A549 (cell line): ENCODE measurements around the gene SPATA46. TPM values are rescaled to one million over a fixed set of nuclear protein-coding genes. Genes with fewer than 3 reads are reported as not detected.

Experiments
- ATAC-seq, 2 experiments: fragments of 200-7000 bp in 1 of 2; fragments of >200 bp in 1 of 2; cut with Nextera tagmentation in 1 of 2; cut with Tn5 transposase in 1 of 2; 3 replicates each; pipeline versions ENCODE4 v1.8.0 to v1.9.1; 2018 to 2020; ENCODE audit warnings: mild to moderate bottlenecking in 1 of 2, moderate library complexity in 1 of 2
- CTCF ChIA-PET: fragments of 300-600 bp; sonication (Branson Sonifier 250); formaldehyde crosslinking; extraction: SDS; loops from one replicate; lab custom pipeline; 2021; ENCODE audit warnings: antibody characterized with exemption, inconsistent platforms; lab: Yijun Ruan, JAX
- POLR2A ChIA-PET: fragments of 350-600 bp; formaldehyde crosslinking; extraction: SDS; loops from one replicate; lab custom pipeline; 2021; ENCODE audit warnings: antibody characterized with exemption, inconsistent platforms; lab: Yijun Ruan, JAX
- DNase-seq, 2 experiments: peaks; one replicate each; pipeline versions ENCODE4 v3.0.0 to v3.0.0-alpha.2; 2011 to 2016; ENCODE audit warnings: low read depth in 1 of 2, low spot score in 1 of 2
- FAIRE-seq: peaks from 2 replicates; lab custom pipeline; 2011; peaks lifted over from hg19 to GRCh38; lab: Jason Lieb, UNC
- H3K27ac ChIP-seq, 2 experiments: fragments of >200 bp; sonication (Bioruptor Twin); formaldehyde crosslinking; 3 replicates each; pipeline ENCODE4 v1.5.1; 2016 to 2017
- H3K4me1 ChIP-seq: fragments of >200 bp; sonication (Bioruptor Twin); formaldehyde crosslinking; 3 replicates; pipeline ENCODE4 v1.6.1; 2016
- H3K4me2 ChIP-seq: fragments of >200 bp; sonication (Bioruptor Twin); formaldehyde crosslinking; 3 replicates; pipeline ENCODE4 v1.6.1; 2016
- H3K4me3 ChIP-seq: fragments of >200 bp; sonication (Bioruptor Twin); formaldehyde crosslinking; 3 replicates; pipeline ENCODE4 v1.5.1; 2016
- H3K9me3 ChIP-seq: fragments of >200 bp; sonication (Bioruptor Twin); formaldehyde crosslinking; 3 replicates; pipeline ENCODE4 v1.6.1; 2016
- ATOH8 ChIP-seq: fragments of 250-450 bp; sonication (Bioruptor Pico); IDR thresholded peaks from 2 replicates; pipeline ENCODE4 v1.5.0; 2020; ENCODE audit warnings: low read depth, mild to moderate bottlenecking, moderate library complexity
- BCL3 ChIP-seq: fragments of >200 bp; sonication (Bioruptor Twin); formaldehyde crosslinking; IDR thresholded peaks from 3 replicates; pipeline ENCODE4 v1.6.1; 2016
- CBX2 ChIP-seq: fragments of 200-600 bp; sonication (generic); IDR thresholded peaks from 2 replicates; pipeline ENCODE4 v1.6.1; 2016; ENCODE audit warnings: low read depth, mild to moderate bottlenecking, borderline replicate concordance
- CHD4 ChIP-seq: fragments of 200-600 bp; sonication (generic); IDR thresholded peaks from 2 replicates; pipeline ENCODE4 v1.6.1; 2016; ENCODE audit warnings: antibody characterized with exemption, mild to moderate bottlenecking, borderline replicate concordance
- EHF ChIP-seq: fragments of 250-450 bp; sonication (Bioruptor Pico); IDR thresholded peaks from 2 replicates; pipeline ENCODE4 v1.5.0; 2020; ENCODE audit warnings: mild to moderate bottlenecking
- EHMT2 ChIP-seq: fragments of 200-600 bp; sonication (generic); IDR thresholded peaks from 2 replicates; pipeline ENCODE4 v1.6.1; 2016; ENCODE audit warnings: antibody characterized with exemption, low read depth, mild to moderate bottlenecking, moderate library complexity
- ESRRA ChIP-seq: fragments of 150-350 bp; IDR thresholded peaks from 2 replicates; pipeline ENCODE4 v1.6.1; 2014; ENCODE audit warnings: mild to moderate bottlenecking, low read length, borderline replicate concordance
- FOSB ChIP-seq: fragments of 250-450 bp; sonication (Bioruptor Pico); IDR thresholded peaks from 2 replicates; pipeline ENCODE4 v1.5.0; 2020; ENCODE audit warnings: mild to moderate bottlenecking, moderate library complexity
- HEYL ChIP-seq: fragments of 250-450 bp; sonication (Bioruptor Pico); IDR thresholded peaks from 2 replicates; pipeline ENCODE4 v1.8.0; 2021; ENCODE audit warnings: mild to moderate bottlenecking, moderate library complexity
- HOXB13 ChIP-seq: fragments of 250-450 bp; sonication (Bioruptor Pico); IDR thresholded peaks from 2 replicates; pipeline ENCODE4 v1.5.0; 2020; ENCODE audit warnings: low read depth, mild to moderate bottlenecking, moderate library complexity
- JUNB ChIP-seq: fragments of >200 bp; sonication (Bioruptor Twin); formaldehyde crosslinking; IDR thresholded peaks from 2 replicates; pipeline ENCODE4 v1.6.1; 2016
- MAFK ChIP-seq: fragments of 450-650 bp; IDR thresholded peaks from 2 replicates; pipeline ENCODE4 v1.6.1; 2014; ENCODE audit not compliant: partially characterized antibody
- POLR2AphosphoS2 ChIP-seq: conservative IDR thresholded peaks from 2 replicates; pipeline ENCODE4 v1.6.1; 2012; ENCODE audit warnings: low read length, improper control_type of control experiment, inconsistent platforms
- RAD21 ChIP-seq, 2 experiments: fragments of >200 bp in 1 of 2; sonication (Bioruptor Twin) in 1 of 2; formaldehyde crosslinking in 1 of 2; IDR thresholded peaks in 1 of 2; conservative IDR thresholded peaks in 1 of 2; 2 replicates in 1 of 2; 3 replicates in 1 of 2; pipeline ENCODE4 v1.6.1; 2012 to 2018; ENCODE audit warnings: inconsistent platforms in 1 of 2
- RCOR1 ChIP-seq: fragments of 150-350 bp; IDR thresholded peaks from 2 replicates; pipeline ENCODE4 v1.6.1; 2014; ENCODE audit warnings: antibody characterized with exemption, low read length, low read depth
- RNF2 ChIP-seq: fragments of 200-600 bp; sonication (generic); IDR thresholded peaks from 2 replicates; pipeline ENCODE4 v1.6.1; 2016; ENCODE audit warnings: low read depth, mild to moderate bottlenecking, antibody characterized with exemption, moderate library complexity, borderline replicate concordance
- TFCP2L1 ChIP-seq: fragments of 250-450 bp; sonication (Bioruptor Pico); IDR thresholded peaks from 2 replicates; pipeline ENCODE4 v1.5.0; 2021; ENCODE audit warnings: mild to moderate bottlenecking
- ZFP36 ChIP-seq: fragments of 450-650 bp; IDR thresholded peaks from 2 replicates; pipeline ENCODE4 v1.6.1; 2014; ENCODE audit warnings: borderline replicate concordance; ENCODE audit not compliant: partially characterized antibody
- ZNF302 ChIP-seq: fragments of 250-450 bp; sonication (Bioruptor Pico); IDR thresholded peaks from 2 replicates; pipeline ENCODE4 v1.9.0; 2021; ENCODE audit warnings: inconsistent platforms, mild to moderate bottlenecking, moderate library complexity
- WGBS: methylation state at CpG from one replicate; pipeline ENCODE4 v1.1.6; 2017; ENCODE audit errors: missing lambda C conversion rate; 5-methylcytosine and 5-hydroxymethylcytosine counted together
- polyA plus RNA-seq, 4 experiments: library from polyadenylated mRNA; depleted of rRNA in 3 of 4; stranded (reverse); fragments of >200 nt; fragmentation: RNase III in 1 of 4; extraction: RNeasy Plus Mini Kit Qiagen cat#74134 plus additional on column Dnase treatment in 1 of 4; gene quantifications; 2 replicates in 3 of 4; 3 replicates in 1 of 4; pipeline ENCODE4 v1.2.3, GENCODE V29; 2011 to 2017

SPATA46 gene
- polyA plus RNA-seq, 2 of the 4 experiments (the other 2 are of a cell fraction), result not detected

- Histone ChIP-seq H3K9me3 (no peaks in the 10 kb centered on the region), H3K4me3 (no peak overlapping the region), H3K27ac (no peak overlapping the region; a peak in 1 of 6 replicates)
- CTCF ChIA-PET, result interaction anchor here (0.9 to 1.0 kb wide), 2 partner anchors 10 to 331 kb away, joined by 3 read pairs; no protein-coding TSS in a partner anchor
- ATAC-seq (no peak), FAIRE-seq (no peak), DNase-seq (no peak)
- no peak for TF ChIP-seq RAD21 (conservative IDR thresholded peaks at IDR 0.05 in 1 of 2, IDR thresholded peaks at IDR 0.05 in 1 of 2)
- TF ChIP-seq, all 56 proteins: peak for 0
- POLR2A ChIA-PET, result no interaction called here
- 81% methylated on average over 20 of the region's 20 CpGs for WGBS
- Histone ChIP-seq H3K4me1 (peaks cover 3% of the 10 kb centered on the region; the same call in 2 of the 3 replicates), H3K4me2 (no peak overlapping the region)
These were observed 10.8 kb upstream of the SPATA46 start for GRCh38 chr1:162387226-162388082.

- Histone ChIP-seq H3K27ac (no peak overlapping the region), H3K9me3 (no peaks in the 10 kb centered on the region), H3K4me3 (no peak overlapping the region), H3K4me2 (no peak overlapping the region), H3K4me1 (peaks cover 12% of the 10 kb centered on the region)
- ATAC-seq, result no peak
- DNase-seq, result no peak
- TF ChIP-seq RAD21 (conservative IDR thresholded peaks at IDR 0.05 in 1 of 2, IDR thresholded peaks at IDR 0.05 in 1 of 2), result no peak
- no peak for TF ChIP-seq ATOH8 (CRISPR knock-in tag)
- TF ChIP-seq CHD4, result no peak
- TF ChIP-seq RNF2, result no peak
- no peak for TF ChIP-seq ZNF302 (CRISPR knock-in tag)
- TF ChIP-seq ESRRA, result no peak
- no peak for TF ChIP-seq RCOR1
- ChIA-PET POLR2A (no interaction called here), CTCF (interaction anchor here (1.0 kb wide), 1 partner anchor 11 kb away, joined by 3 read pairs; no protein-coding TSS in a partner anchor)
- FAIRE-seq, result no peak
- 59% methylated on average over 8 of the region's 8 CpGs for WGBS
These were observed 9.9 kb upstream of the SPATA46 start for GRCh38 chr1:162386292-162387225.

- H3K4me3 ChIP-seq, result no peak overlapping the region
- H3K4me1 ChIP-seq, result peaks cover 20% of the 10 kb centered on the region
- ChIA-PET CTCF (interaction anchor here (1.5 kb wide), 1 partner anchor 329 kb away, joined by 4 read pairs; no protein-coding TSS in a partner anchor), POLR2A (no interaction called here)
- H3K4me2 ChIP-seq, result no peak overlapping the region
- no peak overlapping the region for H3K27ac ChIP-seq
- DNase-seq (no peak), FAIRE-seq (no peak), ATAC-seq (no peak)
- 68% methylated on average over 3 of the region's 3 CpGs for WGBS
- H3K9me3 ChIP-seq, result no peaks in the 10 kb centered on the region
- TF ChIP-seq RNF2 (no peak), JUNB (no peak), ZFP36 (no peak), EHF (CRISPR knock-in tag) (no peak), BCL3 (no peak), HEYL (no peak), POLR2AphosphoS2 (no peak), ESRRA (no peak), HOXB13 (no peak), CBX2 (no peak), MAFK (no peak), EHMT2 (no peak), FOSB (CRISPR knock-in tag) (no peak), TFCP2L1 (CRISPR knock-in tag) (no peak)
These were observed 9.0 kb upstream of the SPATA46 start for GRCh38 chr1:162385702-162386101.
